Colonic mucosa (tissue), 4 donors: ENCODE results near the gene RGPD6. TPM values are rescaled to one million over a fixed set of nuclear protein-coding genes. Genes with fewer than 3 reads are reported as not detected.
"Not testable (repeated sequence)": the region's sequence is repeated elsewhere in the genome, so short reads cannot be mapped to it uniquely, and the experiment has no call there.

Experiments
- DNase-seq: peaks from one replicate; pipeline ENCODE4 v3.0.0-alpha.2; 2020
- H3K27ac ChIP-seq: fragments of 200-600 bp; one replicate; pipeline ENCODE4 v1.8.0; 2021
- H3K27me3 ChIP-seq: fragments of 200-600 bp; one replicate; pipeline ENCODE4 v1.8.0; 2021
- H3K36me3 ChIP-seq: fragments of 200-600 bp; one replicate; pipeline ENCODE4 v1.8.0; 2021
- H3K4me1 ChIP-seq: fragments of 200-600 bp; one replicate; pipeline ENCODE4 v1.8.0; 2021; ENCODE audit warnings: mild to moderate bottlenecking
- H3K4me3 ChIP-seq: fragments of 200-600 bp; one replicate; pipeline ENCODE4 v1.8.0; 2021
- H3K9ac ChIP-seq, 2 donors: one replicate each; pipeline ENCODE4 v1.7.0; 2013; ENCODE audit warnings: control low read depth in 2 of 2, low read depth in 2 of 2, low read length in 2 of 2
- H3K9me3 ChIP-seq: fragments of 200-600 bp; one replicate; pipeline ENCODE4 v1.8.0; 2021
- intact Hi-C: fragments of 100-400 bp; cut with DNase I; formaldehyde crosslinking; loops from one replicate; pipeline ENCODE4 v1.14.1; 2022
- total RNA-seq, 2 donors: library from RNA; stranded (reverse); fragmentation: NEBNext Ultra II Directional in 1 of 2; extraction: Animal tissue kit (Norgen Biotek cat#: 25700) in 1 of 2; gene quantifications; one replicate each; pipeline ENCODE4 v1.2.1, GENCODE V29; 2021
- donor health status: healthy.
- donor health status: DM: no; HTN: no; CAD: no.
- donor health status: DM: no; HTN: no; CAD: no.

RGPD6 gene
- total RNA-seq, 2 donors from 2014 or later: 14.3 to 25.5 TPM

DNA sequence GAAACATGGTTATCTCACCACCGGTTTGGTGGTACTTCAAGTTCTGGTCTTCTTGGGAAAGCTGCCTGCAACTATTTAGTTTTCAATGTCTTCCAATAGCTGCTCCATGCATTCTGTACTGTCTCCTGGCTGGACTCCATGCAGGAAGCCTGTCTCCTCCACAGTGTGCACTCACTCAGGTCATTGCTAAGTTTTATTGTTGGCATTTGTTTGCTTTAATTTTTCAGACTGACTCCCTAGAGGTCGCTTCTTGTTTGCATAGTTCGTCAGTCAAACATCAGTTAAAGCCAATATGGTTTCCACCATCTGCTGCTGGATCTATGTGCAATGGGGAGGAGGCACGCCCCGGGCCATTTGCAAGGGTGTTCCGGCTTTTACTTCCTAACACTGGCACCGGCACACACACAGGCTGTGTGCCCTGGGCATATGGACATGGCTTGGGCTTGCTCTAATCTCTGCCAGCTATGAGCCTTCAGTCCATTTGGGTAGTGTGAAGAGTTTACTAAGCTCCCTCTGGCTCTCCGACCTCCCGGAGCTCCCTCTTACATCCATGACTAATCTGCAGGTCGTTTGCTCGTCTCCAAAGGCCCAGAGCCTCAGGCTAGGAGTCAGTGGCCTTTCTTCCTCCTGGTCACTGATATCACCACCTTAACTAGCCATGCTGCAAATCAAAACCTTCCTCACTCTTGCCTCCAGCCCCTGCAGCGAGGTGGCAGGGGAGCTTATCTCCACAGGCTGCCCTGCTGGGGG lies 2.4 kb upstream of the RGPD6 start:
- H3K9ac ChIP-seq, H3K9me3 ChIP-seq, H3K36me3 ChIP-seq, H3K27ac ChIP-seq, H3K4me3 ChIP-seq, H3K4me1 ChIP-seq, intact Hi-C loops, DNase-seq, H3K27me3 ChIP-seq: not testable (repeated sequence)

DNA sequence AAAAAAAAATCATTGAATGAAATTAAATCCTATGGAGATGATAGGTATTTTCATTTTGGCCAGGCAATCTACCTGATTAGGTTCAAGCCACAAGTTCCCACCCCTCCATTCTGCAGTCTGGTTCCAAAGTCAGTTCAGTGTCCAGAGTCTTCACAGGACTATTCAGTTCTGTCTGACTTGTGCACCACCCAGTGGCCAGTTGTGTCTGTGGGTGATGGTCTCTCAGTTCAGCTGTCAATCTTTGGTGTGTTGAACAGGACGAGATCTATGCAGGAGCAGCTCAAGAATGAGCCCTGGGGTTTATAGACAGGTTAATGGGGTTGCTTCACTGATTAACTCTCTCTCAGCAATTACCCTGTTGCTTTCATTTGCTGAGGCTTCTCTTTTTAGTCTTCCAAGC lies 1.4 kb upstream of the RGPD6 start:
- H3K9me3 ChIP-seq, H3K27ac ChIP-seq, H3K27me3 ChIP-seq, H3K9ac ChIP-seq, H3K36me3 ChIP-seq, H3K4me1 ChIP-seq, DNase-seq, H3K4me3 ChIP-seq, intact Hi-C loops: not testable (repeated sequence)

DNA sequence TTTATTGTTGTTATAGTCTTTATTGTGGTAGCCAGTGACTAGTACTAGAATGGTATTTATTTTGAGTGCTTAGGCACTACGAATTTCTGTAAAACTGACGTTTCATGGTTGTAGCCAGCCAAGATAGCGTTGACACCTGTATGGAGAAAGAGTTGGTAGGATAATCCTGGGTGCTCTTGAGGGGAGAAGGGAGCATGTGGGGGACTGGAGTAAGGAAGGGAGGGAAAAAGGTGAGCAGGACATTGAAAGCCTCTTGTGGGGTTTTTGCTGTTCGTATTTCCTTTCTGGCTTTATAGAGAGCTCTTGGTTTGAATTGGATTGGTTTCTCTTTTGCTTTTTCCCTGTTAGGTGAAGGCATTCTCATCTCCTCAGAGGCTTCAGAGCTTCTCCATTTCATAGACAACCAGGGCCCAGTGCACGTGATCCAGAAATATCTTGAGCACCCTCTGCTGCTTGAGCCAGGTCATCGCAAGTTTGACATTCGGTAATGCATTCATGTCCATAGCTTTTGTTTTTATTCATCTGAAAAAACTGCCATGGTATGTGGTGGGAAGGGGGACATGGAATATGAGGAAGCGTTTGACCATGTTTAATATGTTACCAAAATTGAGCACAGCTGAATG lies 77.2 kb downstream of the RGPD6 start:
- H3K36me3 ChIP-seq, DNase-seq, H3K4me3 ChIP-seq, H3K9ac ChIP-seq, H3K9me3 ChIP-seq, H3K27me3 ChIP-seq, H3K4me1 ChIP-seq, H3K27ac ChIP-seq, intact Hi-C loops: not testable (repeated sequence)

DNA sequence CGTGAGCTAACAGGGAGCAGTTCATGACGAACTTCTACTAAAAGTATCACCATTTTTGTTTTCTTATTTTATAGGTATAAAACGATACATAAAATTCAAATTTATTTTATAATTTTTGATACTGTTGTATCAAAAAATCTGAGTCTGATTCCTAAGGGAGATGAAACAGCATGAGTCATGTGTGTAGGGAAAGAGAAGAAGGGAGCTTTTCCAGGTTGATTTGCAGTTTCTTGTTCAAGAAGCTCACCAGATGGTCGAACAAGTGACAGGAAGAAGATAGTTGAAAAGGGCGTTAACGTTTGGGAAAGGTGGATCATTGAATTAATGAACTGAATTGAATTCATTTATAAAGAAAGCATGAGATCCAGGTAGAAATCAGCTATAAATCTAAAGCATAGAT lies 81.0 kb downstream of the RGPD6 start:
- H3K36me3 ChIP-seq, H3K27me3 ChIP-seq, H3K9ac ChIP-seq, H3K27ac ChIP-seq, intact Hi-C loops, H3K4me1 ChIP-seq, DNase-seq, H3K9me3 ChIP-seq, H3K4me3 ChIP-seq: not testable (repeated sequence)

DNA sequence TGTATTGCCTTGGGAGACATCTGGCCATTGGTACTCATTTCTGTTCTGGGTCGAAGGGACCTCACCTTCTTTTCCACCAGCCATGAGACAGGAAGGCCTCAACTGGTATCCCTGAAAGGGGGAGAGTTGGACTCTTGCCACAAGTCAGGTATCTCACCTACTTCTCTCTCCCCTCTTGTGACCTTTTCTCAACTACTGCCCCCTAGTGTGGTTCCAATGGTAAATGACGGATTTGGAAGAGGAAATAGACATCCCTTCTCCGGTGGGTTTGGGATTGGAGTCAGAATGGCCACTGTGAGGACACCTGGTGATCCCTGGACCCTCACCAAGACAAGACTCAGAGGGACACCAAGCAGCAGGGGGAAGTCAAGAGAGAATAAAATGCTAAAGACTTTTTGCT lies 82.5 kb downstream of the RGPD6 start:
- H3K27me3 ChIP-seq, H3K9ac ChIP-seq, H3K4me1 ChIP-seq, intact Hi-C loops, DNase-seq, H3K4me3 ChIP-seq, H3K9me3 ChIP-seq, H3K36me3 ChIP-seq, H3K27ac ChIP-seq: not testable (repeated sequence)

DNA sequence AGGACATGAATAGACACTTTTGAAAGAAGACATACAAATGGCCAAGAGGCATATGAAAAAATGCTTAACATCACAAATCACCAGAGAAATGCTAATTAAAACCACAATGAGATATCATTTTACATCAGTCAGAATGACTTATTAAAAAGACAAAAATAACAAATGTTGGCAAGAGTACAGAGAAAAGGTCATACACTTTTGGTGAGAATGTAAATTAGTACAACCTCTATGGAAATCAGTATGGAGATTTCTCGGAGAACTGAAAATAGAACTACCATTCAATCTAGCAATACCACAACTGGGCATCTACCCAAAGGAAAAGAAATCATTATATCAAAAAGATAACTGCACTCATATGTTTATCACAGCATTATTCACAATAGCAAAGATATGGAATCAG lies 88.0 kb downstream of the RGPD6 start:
- H3K27ac ChIP-seq, DNase-seq, H3K36me3 ChIP-seq, H3K9me3 ChIP-seq, H3K4me1 ChIP-seq, H3K9ac ChIP-seq, H3K4me3 ChIP-seq, H3K27me3 ChIP-seq, intact Hi-C loops: not testable (repeated sequence)

DNA sequence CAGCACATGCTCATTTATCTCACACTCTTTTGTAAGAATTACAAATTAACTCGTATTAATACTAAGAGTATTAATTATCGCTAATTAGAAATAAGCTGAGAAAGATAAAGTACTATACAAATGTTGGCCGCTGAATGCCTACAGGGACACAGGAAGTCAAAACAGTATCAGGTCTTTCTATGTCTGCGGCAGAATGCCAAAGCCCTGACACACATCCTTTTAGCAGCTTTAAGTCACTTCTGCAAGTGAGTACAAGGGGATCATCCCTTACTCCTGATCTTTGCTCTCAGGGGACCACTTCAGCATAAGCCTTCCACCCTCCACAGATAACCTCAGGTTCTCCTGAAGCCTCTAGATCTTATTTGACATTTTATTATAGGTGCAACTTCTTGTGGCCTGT lies 94.3 kb downstream of the RGPD6 start:
- H3K9me3 ChIP-seq, H3K27me3 ChIP-seq, H3K9ac ChIP-seq, H3K27ac ChIP-seq, intact Hi-C loops, H3K4me3 ChIP-seq, DNase-seq, H3K4me1 ChIP-seq, H3K36me3 ChIP-seq: not testable (repeated sequence)

DNA sequence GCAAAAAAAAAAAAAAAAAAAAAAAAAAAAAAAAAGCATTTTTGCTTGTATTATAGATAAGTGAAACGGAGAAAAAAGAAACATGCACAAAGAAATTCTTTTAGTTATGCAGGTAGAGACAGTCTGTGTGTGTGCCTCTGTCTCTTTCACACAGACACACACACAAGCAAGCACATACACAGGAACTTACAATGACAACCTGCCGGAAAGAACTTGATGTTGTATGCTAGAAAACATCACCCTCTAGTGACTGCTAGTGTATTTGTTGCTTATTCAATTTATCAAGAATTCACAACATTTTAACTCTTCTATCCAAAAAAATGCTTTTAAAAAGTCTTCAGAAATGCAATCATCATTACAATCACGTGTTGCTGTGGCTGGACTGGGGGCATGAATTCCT lies 95.8 kb downstream of the RGPD6 start:
- DNase-seq, intact Hi-C loops, H3K4me3 ChIP-seq, H3K9me3 ChIP-seq, H3K27ac ChIP-seq, H3K4me1 ChIP-seq, H3K9ac ChIP-seq, H3K27me3 ChIP-seq, H3K36me3 ChIP-seq: not testable (repeated sequence)

DNA sequence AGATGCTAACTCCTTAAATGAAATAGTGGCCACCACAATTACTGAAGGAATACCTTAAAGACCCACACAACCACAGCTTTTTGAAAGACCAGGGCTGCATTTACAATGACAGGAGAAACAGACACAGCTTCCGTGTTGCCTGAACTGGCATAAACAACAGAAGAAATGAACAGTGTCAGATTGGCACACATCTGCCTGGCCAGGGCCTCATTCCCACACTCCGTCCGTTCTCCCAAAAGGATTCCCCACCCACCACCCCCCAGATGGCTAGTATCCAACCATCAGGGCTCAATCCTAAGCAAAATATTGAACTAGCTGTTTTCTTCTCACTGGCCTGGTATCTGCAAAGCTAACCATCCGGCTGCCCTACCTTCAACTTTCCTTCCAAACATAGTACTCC lies 96.9 kb downstream of the RGPD6 start:
- intact Hi-C loops, DNase-seq, H3K4me3 ChIP-seq, H3K36me3 ChIP-seq, H3K27me3 ChIP-seq, H3K4me1 ChIP-seq, H3K9ac ChIP-seq, H3K9me3 ChIP-seq, H3K27ac ChIP-seq: not testable (repeated sequence)

DNA sequence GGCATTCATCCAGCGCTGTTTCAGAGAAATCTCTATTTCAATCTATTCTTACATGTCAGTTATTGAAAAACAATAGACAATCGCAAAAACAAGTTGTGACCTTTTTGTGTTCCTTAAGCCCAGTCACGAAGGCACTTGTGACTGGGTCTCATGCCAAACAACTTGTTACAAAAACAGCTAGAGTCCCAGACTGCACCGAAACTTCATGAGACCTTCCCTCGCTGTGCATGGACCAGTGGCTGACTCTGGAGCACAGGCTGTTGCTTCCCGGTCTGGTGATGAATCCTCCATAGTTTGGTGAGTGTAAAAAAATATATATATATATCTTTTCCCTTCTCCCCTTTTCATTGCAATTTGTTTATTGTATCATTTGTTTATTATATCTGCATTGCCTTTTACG lies 99.7 kb downstream of the RGPD6 start:
- DNase-seq, H3K4me3 ChIP-seq, H3K36me3 ChIP-seq, H3K9me3 ChIP-seq, H3K27ac ChIP-seq, H3K9ac ChIP-seq, intact Hi-C loops, H3K4me1 ChIP-seq, H3K27me3 ChIP-seq: not testable (repeated sequence)

DNA sequence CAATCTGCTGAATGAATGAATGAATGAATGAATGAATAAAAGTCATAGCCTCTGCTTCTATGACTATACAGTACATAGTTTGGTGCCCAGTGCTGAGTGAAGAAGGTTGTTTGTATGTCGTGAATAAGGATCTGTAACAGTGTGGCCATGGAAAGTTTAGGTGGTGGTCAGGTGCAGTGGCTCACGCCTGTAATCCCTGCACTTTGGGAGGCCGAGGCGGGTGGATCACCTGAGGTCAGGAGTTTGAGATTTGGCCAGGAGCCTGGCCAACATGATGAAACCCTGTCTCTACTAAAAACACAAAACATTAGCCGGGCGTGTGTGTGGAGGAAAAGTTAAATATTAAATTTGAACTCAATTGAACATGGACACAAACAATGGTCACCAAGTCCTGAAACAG lies 100.1 kb downstream of the RGPD6 start:
- H3K9me3 ChIP-seq, DNase-seq, H3K4me1 ChIP-seq, H3K36me3 ChIP-seq, H3K27ac ChIP-seq, H3K9ac ChIP-seq, H3K27me3 ChIP-seq, intact Hi-C loops, H3K4me3 ChIP-seq: not testable (repeated sequence)

DNA sequence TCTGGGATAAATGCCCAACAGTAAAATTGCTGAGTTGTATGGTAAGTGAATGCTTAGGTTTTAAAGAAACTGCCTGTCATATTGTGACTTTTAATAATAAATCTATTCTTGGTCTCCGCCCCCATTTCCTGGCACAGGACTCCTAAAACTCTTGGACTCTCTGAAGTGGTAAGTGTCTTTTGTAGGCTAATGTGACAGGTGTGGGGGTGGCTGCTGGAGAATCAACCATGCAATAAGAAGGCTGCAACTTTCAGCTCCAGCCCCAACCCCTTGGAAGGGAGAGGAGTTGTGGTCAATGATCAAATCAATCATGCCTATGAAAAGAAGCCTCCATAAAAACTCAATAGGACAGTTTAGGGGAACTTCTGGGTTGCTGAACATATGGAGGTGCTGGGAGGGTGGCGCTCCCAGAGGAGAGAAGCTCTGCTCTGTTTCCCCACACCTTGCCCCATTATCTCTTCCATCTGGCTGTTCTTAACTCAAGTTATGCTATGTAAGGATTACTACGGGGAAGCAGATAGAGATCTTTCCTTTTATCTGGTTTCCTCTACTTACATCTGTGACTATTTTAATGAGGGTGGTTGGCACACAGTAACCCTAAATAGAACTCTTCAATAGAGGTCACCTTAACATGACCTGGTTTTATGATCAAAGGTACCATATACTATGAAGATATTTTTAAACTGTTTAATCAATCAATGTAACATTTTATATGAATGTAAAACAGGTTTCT lies 101.2 kb downstream of the RGPD6 start:
- H3K27me3 ChIP-seq, DNase-seq, H3K4me3 ChIP-seq, intact Hi-C loops, H3K9ac ChIP-seq, H3K27ac ChIP-seq, H3K4me1 ChIP-seq, H3K36me3 ChIP-seq, H3K9me3 ChIP-seq: not testable (repeated sequence)

DNA sequence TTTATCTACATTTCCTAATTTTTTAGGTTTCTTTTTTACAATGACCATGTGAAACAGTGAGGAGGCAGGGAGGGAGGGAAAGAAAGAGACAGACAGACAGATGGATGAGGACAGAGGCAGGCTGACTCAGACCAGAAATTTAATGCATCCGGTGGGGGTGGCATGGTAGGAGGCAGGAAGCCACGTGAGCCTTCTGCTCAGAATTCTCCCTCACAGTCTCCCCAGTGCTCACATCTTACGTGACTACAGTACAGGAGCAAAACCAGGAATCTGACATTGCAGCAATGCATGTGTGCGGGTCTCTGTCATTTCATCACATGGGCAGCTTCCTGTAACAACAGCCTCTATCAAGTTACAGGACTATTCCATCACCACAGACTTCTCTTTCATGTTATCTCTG lies 102.1 kb downstream of the RGPD6 start:
- DNase-seq, H3K36me3 ChIP-seq, H3K4me1 ChIP-seq, intact Hi-C loops, H3K9me3 ChIP-seq, H3K27me3 ChIP-seq, H3K27ac ChIP-seq, H3K4me3 ChIP-seq, H3K9ac ChIP-seq: not testable (repeated sequence)

DNA sequence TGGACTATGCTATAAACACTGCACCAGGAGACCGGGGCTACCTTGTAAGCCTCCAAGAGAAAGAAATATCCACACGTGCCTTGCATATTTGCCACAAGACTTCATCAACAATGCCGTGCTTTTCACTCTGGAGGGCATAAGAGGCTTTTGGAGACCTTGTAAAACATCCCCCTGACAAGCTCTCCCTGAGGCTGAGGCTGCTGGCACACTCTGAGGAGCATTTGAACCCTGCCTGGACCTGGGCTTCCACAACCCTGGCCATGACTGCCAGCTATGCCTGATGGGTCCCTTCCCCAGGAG lies 104.0 kb downstream of the RGPD6 start:
- H3K9ac ChIP-seq, H3K4me3 ChIP-seq, DNase-seq, intact Hi-C loops, H3K27ac ChIP-seq, H3K36me3 ChIP-seq, H3K9me3 ChIP-seq, H3K27me3 ChIP-seq, H3K4me1 ChIP-seq: not testable (repeated sequence)
